HG03565 (cell line): ENCODE results near the gene RARRES2.
A peak's percentile ranks its signal among the peaks of the same experiment; 100 is the strongest.
"Not testable (repeated sequence)": the region's sequence is repeated elsewhere in the genome, so short reads cannot be mapped to it uniquely, and the experiment has no call there.

Source experiments
- ATAC-seq: cut with Tn5 transposase; IDR thresholded peaks from one replicate; pipeline ENCODE4 v1.9.1; 2021; ENCODE audit warnings: mild to moderate bottlenecking, moderate library complexity; ENCODE audit not compliant: unreplicated experiment

Gene RARRES2

GRCh38 chr7:150341263-150342120 is at the start of gene RARRES2:
RARRES2 (minus strand) TSS chr7:150341629; CDS start chr7:150340609, 1,020 bp downstream.
- ATAC-seq: no peak

- no peak for ATAC-seq
Observed at GRCh38 chr7:150390205-150390604, 48.8 kb upstream of the RARRES2 start.

- ATAC-seq: no peak
Observed at GRCh38 chr7:150389532-150389816, 48.0 kb upstream of the RARRES2 start.

GRCh38 chr7:150388709-150389531 is 47.5 kb upstream of the RARRES2 start:
- ATAC-seq: no peak

- no peak for ATAC-seq
Observed at GRCh38 chr7:150388306-150388705, 46.9 kb upstream of the RARRES2 start.

- not testable (repeated sequence) for ATAC-seq
Observed at GRCh38 chr7:150385884-150386283, 44.5 kb upstream of the RARRES2 start.

- no peak for ATAC-seq
Observed at GRCh38 chr7:150385302-150385723, 43.9 kb upstream of the RARRES2 start.

- ATAC-seq: no peak
Observed at GRCh38 chr7:150384406-150385301, 43.2 kb upstream of the RARRES2 start.

GRCh38 chr7:150383710-150384397 is 42.4 kb upstream of the RARRES2 start:
- no peak for ATAC-seq

- no peak for ATAC-seq
Observed at GRCh38 chr7:150382844-150383225, 41.4 kb upstream of the RARRES2 start.

- no peak for ATAC-seq
Observed at GRCh38 chr7:150382123-150382843, 40.9 kb upstream of the RARRES2 start.

GRCh38 chr7:150381785-150382122 is 40.3 kb upstream of the RARRES2 start:
- ATAC-seq: no peak

GRCh38 chr7:150381096-150381495 is 39.7 kb upstream of the RARRES2 start:
- no peak for ATAC-seq

GRCh38 chr7:150380463-150380862 is 39.0 kb upstream of the RARRES2 start:
- ATAC-seq: no peak

- peak; percentile 14 for ATAC-seq
Observed at GRCh38 chr7:150379441-150380379, 38.3 kb upstream of the RARRES2 start.

GRCh38 chr7:150378853-150379440 is 37.5 kb upstream of the RARRES2 start, which contains the start of gene ZNF775:
ZNF775 (plus strand) TSS chr7:150379330; CDS start chr7:150388471, 9,141 bp downstream.
- peak; percentile 83 for ATAC-seq

GRCh38 chr7:150378115-150378852 is 36.9 kb upstream of the RARRES2 start:
- no peak for ATAC-seq

- no peak for ATAC-seq
Observed at GRCh38 chr7:150377635-150378034, 36.2 kb upstream of the RARRES2 start.
